ENCODE data around the gene PTPN22.

Gene PTPN22

GRCh38 chr1:113887402-113888175, 16.1 kb upstream of the PTPN22 start, which contains the start of gene BCL2L15:
Gene BCL2L15, minus strand, starts transcription at chr1:113887581. Its CDS starts 206 bp downstream, at chr1:113887375.
- DNase-seq: no peak

GRCh38 chr1:113886417-113887401, 15.2 kb upstream of the PTPN22 start:
- no peak for DNase-seq

- DNase-seq: no peak
Measured at GRCh38 chr1:113881661-113882060, 10.1 kb upstream of the PTPN22 start.

- no peak for DNase-seq
Measured at GRCh38 chr1:113879739-113880038, 8.2 kb upstream of the PTPN22 start.

- DNase-seq: no peak
Measured at GRCh38 chr1:113876176-113876575, 4.7 kb upstream of the PTPN22 start.

- DNase-seq: no peak
Measured at GRCh38 chr1:113875714-113876113, 4.2 kb upstream of the PTPN22 start.

GRCh38 chr1:113874012-113874879, 2.7 kb upstream of the PTPN22 start:
- no peak for DNase-seq

GRCh38 chr1:113872219-113872935, 865 bp upstream of the PTPN22 start:
- no peak for DNase-seq

GRCh38 chr1:113870778-113871177, 734 bp downstream of the PTPN22 start:
- no peak for DNase-seq

GRCh38 chr1:113868387-113869083, 3.0 kb downstream of the PTPN22 start:
- no peak for DNase-seq

- DNase-seq: no peak
Measured at GRCh38 chr1:113861641-113862040, 9.9 kb downstream of the PTPN22 start.

GRCh38 chr1:113860891-113861290, 10.6 kb downstream of the PTPN22 start:
- no peak for DNase-seq

- no peak for DNase-seq
Measured at GRCh38 chr1:113859478-113860175, 11.9 kb downstream of the PTPN22 start.

- no peak for DNase-seq
Measured at GRCh38 chr1:113858982-113859381, 12.5 kb downstream of the PTPN22 start.

- DNase-seq: no peak
Measured at GRCh38 chr1:113858418-113858817, 13.1 kb downstream of the PTPN22 start.

- DNase-seq: no peak
Measured at GRCh38 chr1:113857776-113858175, 13.7 kb downstream of the PTPN22 start.

GRCh38 chr1:113856401-113856790, 15.1 kb downstream of the PTPN22 start:
- DNase-seq: no peak

- DNase-seq: no peak
Measured at GRCh38 chr1:113855630-113856400, 15.7 kb downstream of the PTPN22 start.

GRCh38 chr1:113854234-113854633, 17.3 kb downstream of the PTPN22 start:
- no peak for DNase-seq

Data from hypothalamus (tissue), 51 donors.